H1 (cell line): ENCODE results near the gene SHLD3. TPM values are rescaled to one million over a fixed set of nuclear protein-coding genes. Genes with fewer than 3 reads are reported as not detected.
A peak's percentile ranks its signal among the peaks of the same experiment; 100 is the strongest.

Source experiments
- CTCF ChIA-PET: fragments of 300-600 bp; sonication (Branson Sonifier 250); formaldehyde crosslinking; loops from one replicate; lab custom pipeline; 2021; ENCODE audit not compliant: partially characterized antibody; lab: Charles Lee
- POLR2A ChIA-PET: fragments of 300-600 bp; sonication (Branson Sonifier 250); formaldehyde crosslinking; loops from one replicate; lab custom pipeline; 2021; ENCODE audit warnings: inconsistent platforms; ENCODE audit not compliant: partially characterized antibody; lab: Charles Lee
- DNase-seq, 2 experiments: peaks; one replicate each; pipeline versions ENCODE4 v3.0.0 to v3.0.0-alpha.2; 2010 to 2022; ENCODE audit warnings: low spot score in 2 of 2, low read depth in 1 of 2, mixed read lengths in 1 of 2
- FAIRE-seq: peaks from 2 replicates; lab custom pipeline; 2011; peaks lifted over from hg19 to GRCh38; lab: Jason Lieb, UNC
- H2AFZ ChIP-seq: 2 replicates; pipeline ENCODE4 v1.8.1; 2012; ENCODE audit warnings: low read length, inconsistent platforms
- H2AK5ac ChIP-seq: 2 replicates; pipeline ENCODE4 v1.6.1; 2013; ENCODE audit warnings: low read depth, low read length
- H2BK120ac ChIP-seq: replicated peaks from 2 replicates; pipeline ENCODE3; 2013; ENCODE audit warnings: low read depth, low read length, inconsistent platforms
- H2BK12ac ChIP-seq: 2 replicates; pipeline ENCODE4 v1.6.1; 2013; ENCODE audit warnings: low read depth, low read length
- H2BK15ac ChIP-seq: 2 replicates; pipeline ENCODE4 v1.6.1; 2013; ENCODE audit warnings: low read length
- H2BK20ac ChIP-seq: 2 replicates; pipeline ENCODE4 v1.6.1; 2013; ENCODE audit warnings: low read length
- H2BK5ac ChIP-seq: 2 replicates; pipeline ENCODE4 v1.6.1; 2013; ENCODE audit warnings: low read depth, low read length
- H3K14ac ChIP-seq: 2 replicates; pipeline ENCODE4 v1.6.1; 2013; ENCODE audit warnings: inconsistent platforms; ENCODE audit not compliant: insufficient read length
- H3K18ac ChIP-seq: 2 replicates; pipeline ENCODE4 v1.6.1; 2013; ENCODE audit warnings: low read length; ENCODE audit errors: extremely low read depth
- H3K23ac ChIP-seq: 2 replicates; pipeline ENCODE4 v1.6.1; 2013; ENCODE audit warnings: inconsistent platforms; ENCODE audit not compliant: insufficient read length
- H3K23me2 ChIP-seq: 2 replicates; pipeline ENCODE4 v1.6.1; 2013; ENCODE audit warnings: low read depth, low read length
- H3K27ac ChIP-seq: 2 replicates; pipeline ENCODE4 v1.6.1; 2011; ENCODE audit warnings: low read depth, low read length, inconsistent platforms
- H3K27me3 ChIP-seq, 4 experiments: replicated peaks in 1 of 4; 1 replicate in 1 of 4; 2 replicates in 3 of 4; pipeline versions ENCODE4 v1.6.1 to v1.8.1; 2011 to 2013; ENCODE audit warnings: low read length in 3 of 4, mild to moderate bottlenecking in 3 of 4, inconsistent platforms in 2 of 4, mixed read lengths in 2 of 4, moderate library complexity in 1 of 4; ENCODE audit not compliant: control insufficient read depth in 3 of 4, insufficient read depth in 3 of 4; ENCODE audit errors: extremely low read depth in 1 of 4
- H3K36me3 ChIP-seq, 4 experiments: 2 replicates each; pipeline versions ENCODE4 v1.6.1 to v1.8.1; 2011 to 2013; ENCODE audit warnings: mild to moderate bottlenecking in 4 of 4, low read length in 3 of 4, moderate library complexity in 2 of 4, control low read depth in 1 of 4, inconsistent platforms in 1 of 4; ENCODE audit not compliant: insufficient read depth in 4 of 4, control insufficient read depth in 2 of 4
- H3K4ac ChIP-seq: replicated peaks from 2 replicates; pipeline ENCODE3; 2013; ENCODE audit warnings: low read length, low read depth, mixed read lengths, inconsistent platforms; ENCODE audit not compliant: insufficient read length
- H3K4me1 ChIP-seq, 4 experiments: replicated peaks in 1 of 4; 1 replicate in 1 of 4; 2 replicates in 3 of 4; pipeline versions ENCODE4 v1.6.1 to v1.8.1; 2011 to 2013; ENCODE audit warnings: low read length in 3 of 4, inconsistent platforms in 2 of 4, mixed read lengths in 1 of 4; ENCODE audit not compliant: insufficient read depth in 4 of 4, control insufficient read depth in 3 of 4
- H3K4me2 ChIP-seq, 2 experiments: 2 replicates each; pipeline versions ENCODE4 v1.6.1 to v1.8.1; 2011 to 2013; ENCODE audit warnings: low read depth in 2 of 2, low read length in 2 of 2, control low read depth in 1 of 2, inconsistent platforms in 1 of 2, mild to moderate bottlenecking in 1 of 2; ENCODE audit not compliant: insufficient read depth in 1 of 2
- H3K4me3 ChIP-seq, 4 experiments: fragments of 200-600, 300-600 bp in 1 of 4; sonication (generic), shearing (Covaris generic), sonication (Bioruptor Twin) in 1 of 4; 2 replicates each; pipeline versions ENCODE4 v1.5.1 to v1.8.1; 2011 to 2016; ENCODE audit warnings: low read length in 4 of 4, low read depth in 3 of 4, control low read depth in 2 of 4, inconsistent platforms in 2 of 4, mild to moderate bottlenecking in 2 of 4, mixed read lengths in 1 of 4, moderate library complexity in 1 of 4; ENCODE audit not compliant: insufficient read depth in 2 of 4; ENCODE audit errors: extremely low read depth in 1 of 4
- H3K56ac ChIP-seq: replicated peaks from 2 replicates; pipeline ENCODE3; 2013; ENCODE audit warnings: low read depth, mild to moderate bottlenecking, mixed read lengths, low read length, inconsistent platforms; ENCODE audit not compliant: insufficient read length
- H3K79me1 ChIP-seq: 2 replicates; pipeline ENCODE4 v1.6.1; 2013; ENCODE audit warnings: low read depth, low read length, control low read depth
- H3K79me2 ChIP-seq, 2 experiments: 2 replicates each; pipeline versions ENCODE4 v1.6.1 to v1.8.1; 2012 to 2013; ENCODE audit warnings: low read length in 2 of 2, mild to moderate bottlenecking in 2 of 2, inconsistent platforms in 1 of 2; ENCODE audit not compliant: insufficient read depth in 2 of 2, control insufficient read depth in 1 of 2
- H3K9ac ChIP-seq, 4 experiments: replicated peaks in 1 of 4; 1 replicate in 1 of 4; 2 replicates in 3 of 4; pipeline versions ENCODE4 v1.6.1 to v1.8.1; 2011 to 2013; ENCODE audit warnings: low read depth in 3 of 4, low read length in 3 of 4, control low read depth in 2 of 4, mild to moderate bottlenecking in 2 of 4, moderate library complexity in 2 of 4, inconsistent platforms in 1 of 4; ENCODE audit errors: extremely low read depth in 1 of 4
- H3K9me3 ChIP-seq, 2 experiments: 2 replicates each; pipeline versions ENCODE4 v1.6.1 to v1.8.1; 2012 to 2013; ENCODE audit warnings: mild to moderate bottlenecking in 2 of 2, moderate library complexity in 2 of 2, control low read depth in 1 of 2, inconsistent platforms in 1 of 2, low read depth in 1 of 2, low read length in 1 of 2, mixed read lengths in 1 of 2; ENCODE audit not compliant: insufficient read depth in 2 of 2
- H4K20me1 ChIP-seq, 2 experiments: replicated peaks in 1 of 2; 2 replicates each; pipeline versions ENCODE3 to v1.8.1; 2011 to 2013; ENCODE audit warnings: inconsistent platforms in 2 of 2, low read length in 2 of 2, mild to moderate bottlenecking in 1 of 2; ENCODE audit not compliant: insufficient read depth in 2 of 2, control insufficient read depth in 1 of 2
- H4K5ac ChIP-seq: 2 replicates; pipeline ENCODE4 v1.6.1; 2013; ENCODE audit warnings: low read length, low read depth, mixed read lengths, inconsistent platforms; ENCODE audit not compliant: insufficient read length
- H4K8ac ChIP-seq: 2 replicates; pipeline ENCODE4 v1.8.0; 2013; ENCODE audit warnings: mild to moderate bottlenecking, moderate library complexity, low read length, inconsistent platforms; ENCODE audit not compliant: insufficient read depth; ENCODE audit errors: extremely low read depth
- H4K91ac ChIP-seq: replicated peaks from 2 replicates; pipeline ENCODE3; 2013; ENCODE audit warnings: low read length, mixed read lengths, inconsistent platforms; ENCODE audit not compliant: insufficient read length
- GABPA ChIP-seq: IDR thresholded peaks from 2 replicates; pipeline ENCODE4 v1.6.1; 2011; ENCODE audit warnings: mild to moderate bottlenecking, low read length, moderate library complexity, borderline replicate concordance; ENCODE audit not compliant: insufficient read depth
- JUN ChIP-seq: IDR thresholded peaks from 2 replicates; pipeline ENCODE4 v1.6.1; 2011; ENCODE audit warnings: low read depth, mild to moderate bottlenecking, improper control_type of control experiment, low read length
- MAFK ChIP-seq: IDR thresholded peaks from 2 replicates; pipeline ENCODE4 v1.6.1; 2012; ENCODE audit warnings: low read depth, mild to moderate bottlenecking, improper control_type of control experiment, low read length
- RAD21 ChIP-seq, 2 experiments: IDR thresholded peaks in 1 of 2; conservative IDR thresholded peaks in 1 of 2; 2 replicates each; pipeline ENCODE4 v1.6.1; 2011; ENCODE audit warnings: low read depth in 2 of 2, low read length in 2 of 2, improper control_type of control experiment in 1 of 2, inconsistent platforms in 1 of 2, mild to moderate bottlenecking in 1 of 2, moderate library complexity in 1 of 2
- SP1 ChIP-seq: IDR thresholded peaks from 2 replicates; pipeline ENCODE4 v1.6.1; 2011; ENCODE audit warnings: low read depth, low read length
- SUZ12 ChIP-seq: fragments of 200-600 bp; sonication (generic); IDR thresholded peaks from 2 replicates; pipeline ENCODE4 v1.6.1; 2012; ENCODE audit warnings: mild to moderate bottlenecking, inconsistent platforms, low read length, moderate library complexity, mixed read lengths
- TEAD4 ChIP-seq: IDR thresholded peaks from 2 replicates; pipeline ENCODE4 v1.6.1; 2012; ENCODE audit warnings: low read depth, low read length, inconsistent platforms, mixed read lengths
- WGBS, 2 experiments: shearing (Covaris generic) in 1 of 2; methylation state at CpG; one replicate each; pipeline versions ENCODE4 v1.1.6 to v1.1.7; 2013 to 2015; ENCODE audit warnings: low lambda C conversion rate in 2 of 2, mixed read lengths in 2 of 2, inconsistent platforms in 1 of 2, low coverage in 1 of 2, missing lambda C conversion rate in 1 of 2; ENCODE audit not compliant: insufficient replicate concordance in 2 of 2, insufficient coverage in 1 of 2, insufficient read length in 1 of 2; ENCODE audit errors: extremely low coverage in 1 of 2, missing lambda C conversion rate in 1 of 2; 5-methylcytosine and 5-hydroxymethylcytosine counted together
- polyA plus RNA-seq, 7 experiments: library from polyadenylated mRNA; depleted of rRNA in 3 of 7; stranded (reverse) in 5 of 7; unstranded in 2 of 7; fragments of >200 nt in 5 of 7; fragments of 200-250 nt in 2 of 7; gene quantifications; 1 replicate in 5 of 7; 2 replicates in 1 of 7; 4 replicates in 1 of 7; pipeline versions ENCODE4 v1.2.1 to v1.2.3, GENCODE V29; 2011 to 2013; ENCODE audit warnings: missing spikeins in 2 of 7, mixed read lengths in 2 of 7
- total RNA-seq: library from RNA; stranded (reverse); fragmentation: NEBNext Ultra II Directional; extraction: Animal tissue kit (Norgen Biotek cat#: 25700); gene quantifications from 2 replicates; pipeline ENCODE4 v1.2.1, GENCODE V29; 2021
- TF ChIP-seq, protein P1 (sequence below), 3 experiments: IDR thresholded peaks; 1 replicate in 2 of 3; 2 replicates in 1 of 3; pipeline versions ENCODE4 v1.5.1 to v1.6.1; 2011; ENCODE audit warnings: low read length in 3 of 3, mild to moderate bottlenecking in 3 of 3, inconsistent platforms in 2 of 3, low read depth in 1 of 3, moderate library complexity in 1 of 3; ENCODE audit not compliant: insufficient read depth in 1 of 3; ENCODE audit errors: control extremely low read depth in 1 of 3

SHLD3 gene
- total and polyA plus RNA-seq, 2 of the 8 experiments (the other 6 are each of a cell fraction or from before 2014, with no cell fraction given): 1.9 to 3.2 TPM

DNA sequence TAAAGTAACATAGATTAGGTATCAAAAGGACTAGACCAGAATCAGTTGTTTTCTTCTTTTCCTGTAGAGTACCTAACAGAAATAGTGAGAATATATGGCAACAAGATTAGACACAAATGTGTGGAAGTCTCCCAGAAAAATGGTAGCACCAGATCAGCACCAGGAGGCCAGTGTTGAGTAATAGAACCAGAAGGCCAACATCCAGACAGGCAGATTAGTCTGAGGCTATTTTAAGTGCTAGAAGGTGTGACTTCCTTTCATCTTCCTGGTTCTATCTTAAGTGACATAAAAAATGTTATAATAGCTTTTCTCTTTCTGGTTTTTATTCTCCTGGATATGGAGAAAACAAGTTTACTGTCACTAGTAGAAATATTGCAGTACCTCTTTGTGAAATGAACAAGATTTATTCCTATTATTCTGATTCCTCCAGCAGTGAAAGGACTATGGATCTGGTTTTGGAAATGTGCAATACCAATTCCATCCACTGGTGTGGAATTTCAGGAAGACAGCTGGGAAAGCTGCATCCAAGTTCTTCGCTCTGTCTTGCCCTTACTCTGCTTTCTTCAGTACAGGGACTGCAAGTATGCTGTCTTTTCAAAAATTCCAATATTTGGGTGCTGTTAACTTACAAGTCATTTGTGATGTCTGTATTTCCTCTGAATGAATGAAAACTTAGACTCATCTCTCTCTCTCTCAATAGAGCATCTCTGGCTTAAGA is 39.1 kb downstream of the SHLD3 start:
- Histone ChIP-seq H3K14ac (no peak overlapping the region), H3K27ac (no peak overlapping the region), H3K36me3 (peaks cover 0 to 4% (median 2%) of the 10 kb centered on the region in 4 experiments; a peak in 3 of 8 replicates), H4K8ac (no peak overlapping the region), H3K9me3 (no peaks in the 10 kb centered on the region), H4K91ac (no peak overlapping the region), H3K23ac (no peak overlapping the region), H4K5ac (no peak overlapping the region), H2AFZ (no peak overlapping the region), H3K79me1 (no peaks in the 10 kb centered on the region), H2BK120ac (no peak overlapping the region), H2AK5ac (no peak overlapping the region), H2BK12ac (no peak overlapping the region), H3K56ac (no peak overlapping the region), H3K9ac (no peak overlapping the region), H4K20me1 (peaks cover 0 to 2% of the 10 kb centered on the region in 2 experiments), H3K4me1 (no peaks in the 10 kb centered on the region), H3K4me3 (no peak overlapping the region), H3K4ac (no peak overlapping the region), H3K18ac (no peak overlapping the region), H2BK5ac (no peak overlapping the region), H3K4me2 (no peak overlapping the region), H2BK20ac (no peak overlapping the region), H2BK15ac (no peak overlapping the region), H3K79me2 (no peaks in the 10 kb centered on the region), H3K23me2 (no peaks in the 10 kb centered on the region), H3K27me3 (no peaks in the 10 kb centered on the region)
- FAIRE-seq (peak; percentile 88), DNase-seq (peak in 1 of 2 experiments; percentile 3)
- 89% methylated on average over 1 of the region's 1 CpG; no CpG with 5 or more reads in 1 of the 2 experiments for WGBS, 2 experiments
- ChIA-PET POLR2A (interaction anchor here (1.3 kb wide), 1 partner anchor 15 kb away, joined by 3 read pairs; no protein-coding TSS in a partner anchor), CTCF (interaction anchor here (0.6 to 5.2 kb wide), 14 partner anchors 8 to 541 kb away, joined by 3 to 43 read pairs (median 4); no protein-coding TSS in a partner anchor)
- no peak for TF ChIP-seq GABPA
- TF ChIP-seq RAD21 (IDR thresholded peaks at IDR 0.05 in 1 of 2, conservative IDR thresholded peaks at IDR 0.05 in 1 of 2; ENCODE audit: low read depth in 2 of 2, low read length in 2 of 2): peak; percentile 23 to 25; a peak in 1 of 4 replicates
- TF ChIP-seq, protein P1, sequence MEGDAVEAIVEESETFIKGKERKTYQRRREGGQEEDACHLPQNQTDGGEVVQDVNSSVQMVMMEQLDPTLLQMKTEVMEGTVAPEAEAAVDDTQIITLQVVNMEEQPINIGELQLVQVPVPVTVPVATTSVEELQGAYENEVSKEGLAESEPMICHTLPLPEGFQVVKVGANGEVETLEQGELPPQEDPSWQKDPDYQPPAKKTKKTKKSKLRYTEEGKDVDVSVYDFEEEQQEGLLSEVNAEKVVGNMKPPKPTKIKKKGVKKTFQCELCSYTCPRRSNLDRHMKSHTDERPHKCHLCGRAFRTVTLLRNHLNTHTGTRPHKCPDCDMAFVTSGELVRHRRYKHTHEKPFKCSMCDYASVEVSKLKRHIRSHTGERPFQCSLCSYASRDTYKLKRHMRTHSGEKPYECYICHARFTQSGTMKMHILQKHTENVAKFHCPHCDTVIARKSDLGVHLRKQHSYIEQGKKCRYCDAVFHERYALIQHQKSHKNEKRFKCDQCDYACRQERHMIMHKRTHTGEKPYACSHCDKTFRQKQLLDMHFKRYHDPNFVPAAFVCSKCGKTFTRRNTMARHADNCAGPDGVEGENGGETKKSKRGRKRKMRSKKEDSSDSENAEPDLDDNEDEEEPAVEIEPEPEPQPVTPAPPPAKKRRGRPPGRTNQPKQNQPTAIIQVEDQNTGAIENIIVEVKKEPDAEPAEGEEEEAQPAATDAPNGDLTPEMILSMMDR (IDR thresholded peaks at IDR 0.05; ENCODE audit: control extremely low read depth in 1 of 3, insufficient read depth in 1 of 3, low read depth in 1 of 3, low read length in 3 of 3): peak in 2 of 3 experiments; percentile 21 to 46; a peak in 2 of 4 replicates
- TF ChIP-seq TEAD4: peak; percentile 91
- no peak for TF ChIP-seq SUZ12
- TF ChIP-seq SP1: no peak
- TF ChIP-seq MAFK: no peak
- TF ChIP-seq JUN: no peak
